Liver (tissue), 9 donors: ENCODE data around the gene HCK. TPM values are rescaled to one million over a fixed set of nuclear protein-coding genes. Genes with fewer than 3 reads are reported as not detected.

Experiments
- DNase-seq: peaks from one replicate; pipeline ENCODE4 v3.0.0-alpha.2; 2017; ENCODE audit warnings: low spot score
- H3K27ac ChIP-seq, 2 donors: one replicate each; pipeline ENCODE4 v1.7.0; 2013; ENCODE audit warnings: inconsistent platforms in 2 of 2, low read length in 2 of 2, control low read depth in 1 of 2, low read depth in 1 of 2, mild to moderate bottlenecking in 1 of 2
- H3K27me3 ChIP-seq, 4 donors: one replicate each; pipeline versions ENCODE4 v1.6.1 to v1.7.0; 2013; ENCODE audit warnings: low read length in 3 of 4, inconsistent platforms in 1 of 4, mild to moderate bottlenecking in 1 of 4, moderate library complexity in 1 of 4; ENCODE audit not compliant: control insufficient read depth in 4 of 4, insufficient read depth in 4 of 4
- H3K36me3 ChIP-seq, 4 donors: one replicate each; pipeline versions ENCODE4 v1.6.1 to v1.7.0; 2013; ENCODE audit warnings: low read length in 3 of 4, mild to moderate bottlenecking in 3 of 4, low read depth in 1 of 4, moderate library complexity in 1 of 4; ENCODE audit not compliant: control insufficient read depth in 4 of 4, insufficient read depth in 3 of 4
- H3K4me1 ChIP-seq, 4 donors: one replicate each; pipeline versions ENCODE4 v1.6.1 to v1.7.0; 2013; ENCODE audit warnings: low read length in 3 of 4, mild to moderate bottlenecking in 3 of 4, moderate library complexity in 1 of 4; ENCODE audit not compliant: control insufficient read depth in 4 of 4, insufficient read depth in 4 of 4
- H3K4me3 ChIP-seq, 3 donors: one replicate each; pipeline versions ENCODE4 v1.6.1 to v1.7.0; 2013; ENCODE audit warnings: low read length in 3 of 3, control low read depth in 1 of 3, low read depth in 1 of 3, mild to moderate bottlenecking in 1 of 3
- H3K9ac ChIP-seq, 2 donors: one replicate each; pipeline ENCODE4 v1.7.0; 2013; ENCODE audit warnings: low read length in 2 of 2, mild to moderate bottlenecking in 2 of 2, moderate library complexity in 2 of 2, control low read depth in 1 of 2, low read depth in 1 of 2
- H3K9me3 ChIP-seq, 4 donors: one replicate each; pipeline versions ENCODE4 v1.6.1 to v1.7.0; 2013; ENCODE audit warnings: low read length in 3 of 4; ENCODE audit not compliant: control insufficient read depth in 4 of 4
- FOXA1 ChIP-seq: IDR thresholded peaks from 2 replicates; pipeline ENCODE4 v1.6.1; 2016; ENCODE audit warnings: antibody characterized with exemption
- FOXA2 ChIP-seq: IDR thresholded peaks from 2 replicates; pipeline ENCODE4 v1.6.1; 2016; ENCODE audit warnings: antibody characterized with exemption
- GABPA ChIP-seq, 2 donors: IDR thresholded peaks in 1 of 2; conservative IDR thresholded peaks in 1 of 2; 2 replicates each; pipeline ENCODE4 v1.6.1; 2016; ENCODE audit warnings: antibody characterized with exemption in 2 of 2, mild to moderate bottlenecking in 1 of 2, moderate library complexity in 1 of 2
- HNF4A ChIP-seq, 2 donors: conservative IDR thresholded peaks; 2 replicates each; pipeline ENCODE4 v1.6.1; 2016; ENCODE audit warnings: antibody characterized with exemption in 2 of 2, mild to moderate bottlenecking in 2 of 2
- HNF4G ChIP-seq: IDR thresholded peaks from 2 replicates; pipeline ENCODE4 v1.6.1; 2016; ENCODE audit warnings: antibody characterized with exemption
- JUND ChIP-seq, 2 donors: IDR thresholded peaks; 2 replicates each; pipeline ENCODE4 v1.6.1; 2016; ENCODE audit warnings: antibody characterized with exemption in 2 of 2
- NR2F2 ChIP-seq: IDR thresholded peaks from 2 replicates; pipeline ENCODE4 v1.6.1; 2016; ENCODE audit warnings: antibody characterized with exemption
- RAD21 ChIP-seq, 2 donors: IDR thresholded peaks; 2 replicates each; pipeline ENCODE4 v1.6.1; 2016; ENCODE audit warnings: antibody characterized with exemption in 2 of 2, mild to moderate bottlenecking in 2 of 2
- REST ChIP-seq: IDR thresholded peaks from 2 replicates; pipeline ENCODE4 v1.6.1; 2016; ENCODE audit warnings: antibody characterized with exemption, mild to moderate bottlenecking
- RXRA ChIP-seq, 2 donors: IDR thresholded peaks; 2 replicates each; pipeline ENCODE4 v1.6.1; 2017 to 2018; ENCODE audit warnings: antibody characterized with exemption in 2 of 2, mild to moderate bottlenecking in 1 of 2
- SP1 ChIP-seq: IDR thresholded peaks from 2 replicates; pipeline ENCODE4 v1.6.1; 2018; ENCODE audit warnings: antibody characterized with exemption, mild to moderate bottlenecking
- TAF1 ChIP-seq: conservative IDR thresholded peaks from 2 replicates; pipeline ENCODE4 v1.6.1; 2016; ENCODE audit warnings: antibody characterized with exemption, mild to moderate bottlenecking
- YY1 ChIP-seq: IDR thresholded peaks from 2 replicates; pipeline ENCODE4 v1.6.1; 2016; ENCODE audit warnings: antibody characterized with exemption, mild to moderate bottlenecking
- ZBTB33 ChIP-seq: IDR thresholded peaks from 2 replicates; pipeline ENCODE4 v1.6.1; 2016; ENCODE audit warnings: antibody characterized with exemption
- WGBS: extraction: QIAGEN DNeasy Blood & Tissue Kit; methylation state at CpG from one replicate; pipeline ENCODE4 v1.1.7; 2013; 5-methylcytosine and 5-hydroxymethylcytosine counted together
- polyA plus RNA-seq, 2 donors: library from polyadenylated mRNA; stranded (reverse) in 1 of 2; unstranded in 1 of 2; fragments of 200-250 nt in 1 of 2; fragments of >200 nt in 1 of 2; fragmentation: Nextera tagmentation in 1 of 2; extraction: Ambion mirVana in 1 of 2; gene quantifications; one replicate each; pipeline versions ENCODE4 v1.2.1 to v1.2.3, GENCODE V29; 2013 to 2015
- total RNA-seq, 2 donors: library from RNA; depleted of rRNA; stranded (reverse); fragments of >200 nt; gene quantifications; one replicate each; pipeline ENCODE4 v1.2.3, GENCODE V29; 2014
- TF ChIP-seq, protein P1 (sequence below): IDR thresholded peaks from 2 replicates; pipeline ENCODE4 v1.6.1; 2016; ENCODE audit warnings: antibody characterized with exemption
- TF ChIP-seq, protein P2 (sequence below): fragments of 150-350 bp; IDR thresholded peaks from 2 replicates; pipeline ENCODE4 v1.5.1; 2017; ENCODE audit warnings: improper control_type of control experiment, low read depth, low read length; ENCODE audit not compliant: missing input control
- TF ChIP-seq, protein P3 (sequence below): IDR thresholded peaks from 2 replicates; pipeline ENCODE4 v1.6.1; 2016; ENCODE audit warnings: antibody characterized with exemption
- donor health status: healthy.
- donor health status: healthy.
- donor health status: healthy.
- donor health status: healthy.
- donor health status: healthy.

HCK gene
- total and polyA plus RNA-seq, 4 donors, result 1.8 to 20.6 (median 10.2) TPM

- TF ChIP-seq REST, result no peak
Measured at GRCh38 chr20:32024683-32025295, 27.3 kb upstream of the HCK start (continued).

- 89% methylated on average over 3 of the region's 3 CpGs for WGBS
- H3K4me1 ChIP-seq, result peaks cover 3 to 13% (median 7%) of the 10 kb centered on the region in 4 donors
- no peak overlapping the region for H3K4me3 ChIP-seq
- H3K36me3 ChIP-seq, result no peaks in the 10 kb centered on the region
- H3K27me3 ChIP-seq, result no peaks in the 10 kb centered on the region
- no peak for DNase-seq
- TF ChIP-seq RXRA (IDR thresholded peaks at IDR 0.05), result no peak
- TF ChIP-seq ZBTB33, result no peak
- TF ChIP-seq NR2F2, result no peak
- TF ChIP-seq, protein P1, sequence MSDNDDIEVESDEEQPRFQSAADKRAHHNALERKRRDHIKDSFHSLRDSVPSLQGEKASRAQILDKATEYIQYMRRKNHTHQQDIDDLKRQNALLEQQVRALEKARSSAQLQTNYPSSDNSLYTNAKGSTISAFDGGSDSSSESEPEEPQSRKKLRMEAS, result no peak
- TF ChIP-seq HNF4A (conservative IDR thresholded peaks at IDR 0.05), result no peak
- TF ChIP-seq, protein P2, sequence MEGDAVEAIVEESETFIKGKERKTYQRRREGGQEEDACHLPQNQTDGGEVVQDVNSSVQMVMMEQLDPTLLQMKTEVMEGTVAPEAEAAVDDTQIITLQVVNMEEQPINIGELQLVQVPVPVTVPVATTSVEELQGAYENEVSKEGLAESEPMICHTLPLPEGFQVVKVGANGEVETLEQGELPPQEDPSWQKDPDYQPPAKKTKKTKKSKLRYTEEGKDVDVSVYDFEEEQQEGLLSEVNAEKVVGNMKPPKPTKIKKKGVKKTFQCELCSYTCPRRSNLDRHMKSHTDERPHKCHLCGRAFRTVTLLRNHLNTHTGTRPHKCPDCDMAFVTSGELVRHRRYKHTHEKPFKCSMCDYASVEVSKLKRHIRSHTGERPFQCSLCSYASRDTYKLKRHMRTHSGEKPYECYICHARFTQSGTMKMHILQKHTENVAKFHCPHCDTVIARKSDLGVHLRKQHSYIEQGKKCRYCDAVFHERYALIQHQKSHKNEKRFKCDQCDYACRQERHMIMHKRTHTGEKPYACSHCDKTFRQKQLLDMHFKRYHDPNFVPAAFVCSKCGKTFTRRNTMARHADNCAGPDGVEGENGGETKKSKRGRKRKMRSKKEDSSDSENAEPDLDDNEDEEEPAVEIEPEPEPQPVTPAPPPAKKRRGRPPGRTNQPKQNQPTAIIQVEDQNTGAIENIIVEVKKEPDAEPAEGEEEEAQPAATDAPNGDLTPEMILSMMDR, result no peak
- no peak for TF ChIP-seq FOXA2
- no peak for TF ChIP-seq REST
- no peak for TF ChIP-seq GABPA (IDR thresholded peaks at IDR 0.05 in 1 of 2, conservative IDR thresholded peaks at IDR 0.05 in 1 of 2)
- no peak for TF ChIP-seq FOXA1
- no peak for TF ChIP-seq TAF1
- TF ChIP-seq JUND (IDR thresholded peaks at IDR 0.05), result no peak
- TF ChIP-seq HNF4G, result no peak
- TF ChIP-seq SP1, result no peak
- no peak for TF ChIP-seq RAD21 (IDR thresholded peaks at IDR 0.05)
- TF ChIP-seq, protein P3, sequence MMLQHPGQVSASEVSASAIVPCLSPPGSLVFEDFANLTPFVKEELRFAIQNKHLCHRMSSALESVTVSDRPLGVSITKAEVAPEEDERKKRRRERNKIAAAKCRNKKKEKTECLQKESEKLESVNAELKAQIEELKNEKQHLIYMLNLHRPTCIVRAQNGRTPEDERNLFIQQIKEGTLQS, result no peak
- TF ChIP-seq YY1, result no peak
- no peak overlapping the region for H3K9ac ChIP-seq
- no peaks in the 10 kb centered on the region for H3K9me3 ChIP-seq
- no peak overlapping the region for H3K27ac ChIP-seq
Measured at GRCh38 chr20:32027643-32028042, 24.4 kb upstream of the HCK start.
